H1 (cell line): ENCODE data around the gene FHAD1. TPM values are rescaled to one million over a fixed set of nuclear protein-coding genes. Genes with fewer than 3 reads are reported as not detected.

Experiments used
- ATF3 ChIP-seq: IDR thresholded peaks from 2 replicates; pipeline ENCODE4 v1.6.1; 2011; ENCODE audit warnings: low read depth, mild to moderate bottlenecking, low read length; ENCODE audit not compliant: insufficient read depth
- PHF8 ChIP-seq: fragments of 200-600 bp; sonication (generic); conservative IDR thresholded peaks from 2 replicates; pipeline ENCODE4 v1.7.1; 2012; ENCODE audit warnings: low read depth, mild to moderate bottlenecking, inconsistent platforms, low read length, moderate library complexity
- SUZ12 ChIP-seq: fragments of 200-600 bp; sonication (generic); IDR thresholded peaks from 2 replicates; pipeline ENCODE4 v1.6.1; 2012; ENCODE audit warnings: mild to moderate bottlenecking, inconsistent platforms, low read length, moderate library complexity, mixed read lengths
- polyA plus RNA-seq, 7 experiments: library from polyadenylated mRNA; depleted of rRNA in 3 of 7; stranded (reverse) in 5 of 7; unstranded in 2 of 7; fragments of >200 nt in 5 of 7; fragments of 200-250 nt in 2 of 7; gene quantifications; 1 replicate in 5 of 7; 2 replicates in 1 of 7; 4 replicates in 1 of 7; pipeline versions ENCODE4 v1.2.1 to v1.2.3, GENCODE V29; 2011 to 2013; ENCODE audit warnings: missing spikeins in 2 of 7, mixed read lengths in 2 of 7
- total RNA-seq: library from RNA; stranded (reverse); fragmentation: NEBNext Ultra II Directional; extraction: Animal tissue kit (Norgen Biotek cat#: 25700); gene quantifications from 2 replicates; pipeline ENCODE4 v1.2.1, GENCODE V29; 2021

FHAD1 gene
- total and polyA plus RNA-seq, 2 of the 8 experiments (the other 6 are each of a cell fraction or from before 2014, with no cell fraction given), result 0.39 to 0.69 TPM

- TF ChIP-seq SUZ12 (no peak), PHF8 (no peak), ATF3 (no peak)
- TF ChIP-seq, all 59 proteins: peak for 0
Observed at GRCh38 chr1:15344380-15344779, 97.4 kb downstream of the FHAD1 start (continued).
